ENCODE results near the gene ZBTB37. TPM values are rescaled to one million over a fixed set of nuclear protein-coding genes. Genes with fewer than 3 reads are reported as not detected.
"Not testable (repeated sequence)": the region's sequence is repeated elsewhere in the genome, so short reads cannot be mapped to it uniquely, and the experiment has no call there.

ZBTB37 gene
- total RNA-seq, 2 donors from 2014 or later, result 7.1 to 8.4 TPM

- ATAC-seq, result no peak
- no peak for DNase-seq
- intact Hi-C loops (cut with DNase I, micrococcal nuclease), result no loop called here
Observed at GRCh38 chr1:173863224-173864161, 4.7 kb upstream of the ZBTB37 start.

DNA sequence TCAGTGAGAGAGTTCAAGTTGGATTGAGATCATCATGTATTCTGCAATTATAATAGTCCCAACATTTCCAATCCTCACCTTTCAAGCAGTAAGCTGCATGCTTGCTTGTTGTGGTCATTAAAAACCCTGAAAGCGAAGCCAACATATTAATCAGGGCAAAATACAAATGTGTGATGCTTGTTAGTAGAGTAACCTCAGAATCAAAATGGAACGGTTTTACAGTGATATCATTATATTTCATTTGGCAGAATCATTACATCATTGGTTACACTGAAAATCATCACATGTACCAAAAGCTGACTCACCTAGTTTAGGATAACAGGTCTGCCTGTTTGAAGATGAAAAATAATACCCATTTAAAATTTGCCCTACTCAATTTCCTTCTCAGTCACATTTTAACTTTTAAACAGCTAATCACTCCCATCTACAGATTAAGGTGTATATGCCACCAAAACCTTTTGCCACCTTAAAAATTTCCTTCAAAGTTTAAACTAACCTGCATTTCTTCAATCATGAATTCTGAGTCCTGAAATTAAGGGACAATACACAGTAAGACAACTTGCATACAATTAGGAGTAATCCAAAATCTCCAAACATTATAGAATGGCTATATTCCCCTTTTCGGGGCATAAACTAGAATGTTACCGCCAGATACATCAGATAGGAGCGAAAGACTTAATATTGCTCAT is 3.9 kb upstream of the ZBTB37 start:
- intact Hi-C loops (cut with DNase I, micrococcal nuclease), result no loop called here
- DNase-seq (no peak), ATAC-seq (no peak)

DNA sequence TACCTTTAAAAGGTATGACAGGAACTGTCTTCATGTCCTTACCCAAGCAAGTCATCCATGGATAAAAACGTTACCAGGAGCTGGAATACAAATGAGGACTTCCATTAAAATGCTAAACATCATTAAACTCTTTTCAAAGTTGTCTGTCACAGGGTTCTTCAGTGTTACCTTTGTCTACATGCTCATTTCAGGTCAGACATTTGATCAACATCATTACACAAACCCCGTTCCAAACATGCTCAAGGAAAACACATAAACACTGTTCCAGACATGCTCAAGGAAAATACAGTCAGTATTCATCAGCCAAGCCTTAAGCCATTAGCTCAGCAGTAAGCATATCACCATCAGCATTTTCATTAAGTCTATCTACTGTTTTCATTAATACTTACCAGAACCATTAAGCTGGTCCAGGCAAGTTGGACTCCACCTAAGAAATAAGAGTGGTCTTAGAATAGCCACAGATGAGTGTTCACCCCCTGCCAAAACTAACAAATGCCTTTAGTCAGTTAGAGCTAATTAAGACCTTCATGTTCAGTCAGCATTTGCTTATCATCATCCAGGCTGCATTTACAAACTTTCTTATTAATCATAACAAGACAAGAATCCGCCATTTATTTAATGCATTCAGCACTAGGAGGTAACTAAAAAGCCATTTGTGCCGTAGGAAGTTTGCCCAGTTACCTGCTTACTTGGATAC is 2.6 kb upstream of the ZBTB37 start:
- no peak for ATAC-seq
- no peak for DNase-seq
- intact Hi-C loops (cut with DNase I, micrococcal nuclease), result no loop called here

DNA sequence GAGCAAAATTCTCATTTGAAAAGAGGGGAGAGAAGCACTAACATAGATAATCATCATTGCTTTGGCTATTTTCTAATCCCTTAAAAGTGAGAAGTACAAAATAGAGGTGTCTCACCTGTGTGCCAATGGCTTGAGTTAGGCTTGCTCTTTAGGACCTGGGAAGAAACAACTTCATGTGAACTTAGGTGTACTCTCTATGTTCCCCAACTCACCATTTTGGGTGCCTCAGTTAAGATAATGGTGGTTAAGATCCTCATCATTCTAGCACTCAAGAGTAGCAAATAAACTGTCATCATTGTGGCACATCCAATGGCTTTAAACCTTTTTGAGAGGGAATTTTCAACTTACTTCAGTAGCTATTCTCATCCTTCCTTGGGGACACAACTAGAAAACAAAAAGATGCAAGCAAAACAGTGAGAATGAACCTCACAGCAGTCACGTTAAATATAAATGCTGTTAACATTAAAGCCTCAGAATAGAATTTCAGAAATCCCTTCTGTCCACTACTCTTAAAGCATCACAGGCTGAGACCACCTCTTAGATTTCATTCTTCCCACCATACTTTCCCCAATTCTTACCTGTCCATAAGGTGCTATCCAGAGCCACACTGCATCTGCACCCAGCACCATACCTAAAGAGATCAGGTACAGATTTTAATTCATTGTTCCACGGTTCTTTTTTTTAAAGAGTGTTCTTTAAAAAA is 1.6 kb upstream of the ZBTB37 start:
- intact Hi-C loops (cut with DNase I, micrococcal nuclease), result no loop called here
- ATAC-seq (no peak), DNase-seq (no peak)

DNA sequence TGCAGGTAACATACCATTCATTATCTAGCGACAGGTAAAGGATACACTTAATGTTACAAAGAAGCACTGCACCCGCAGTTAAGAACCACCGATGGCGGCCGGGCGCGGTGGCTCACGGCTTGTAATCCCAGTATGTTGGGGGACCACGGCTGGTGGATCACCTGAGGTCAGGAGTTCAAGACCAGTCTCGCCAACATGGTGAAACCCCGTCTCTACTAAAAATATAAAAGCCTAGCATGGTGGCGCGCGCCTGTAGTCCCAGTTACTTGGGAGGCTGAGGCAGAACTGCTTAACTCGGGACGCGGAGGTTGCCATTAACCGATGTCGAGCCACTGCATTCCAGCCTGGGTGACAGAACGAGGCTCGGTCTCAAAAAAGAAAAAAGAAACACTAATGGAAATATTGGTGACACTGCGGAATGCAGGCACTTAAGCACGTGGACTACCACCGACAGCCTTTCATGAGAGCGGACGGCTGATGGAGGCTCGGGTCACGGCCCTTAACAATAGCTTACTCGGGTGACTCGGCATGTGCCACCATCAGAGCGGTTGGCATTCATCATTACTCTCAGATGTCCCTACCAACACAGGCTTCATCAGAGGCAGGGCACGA is 933 bp upstream of the ZBTB37 start:
- intact Hi-C loops (cut with DNase I, micrococcal nuclease), result no loop called here
- peak; percentile 1 for ATAC-seq
- peak in 1 of 2 donors; percentile 48 for DNase-seq

DNA sequence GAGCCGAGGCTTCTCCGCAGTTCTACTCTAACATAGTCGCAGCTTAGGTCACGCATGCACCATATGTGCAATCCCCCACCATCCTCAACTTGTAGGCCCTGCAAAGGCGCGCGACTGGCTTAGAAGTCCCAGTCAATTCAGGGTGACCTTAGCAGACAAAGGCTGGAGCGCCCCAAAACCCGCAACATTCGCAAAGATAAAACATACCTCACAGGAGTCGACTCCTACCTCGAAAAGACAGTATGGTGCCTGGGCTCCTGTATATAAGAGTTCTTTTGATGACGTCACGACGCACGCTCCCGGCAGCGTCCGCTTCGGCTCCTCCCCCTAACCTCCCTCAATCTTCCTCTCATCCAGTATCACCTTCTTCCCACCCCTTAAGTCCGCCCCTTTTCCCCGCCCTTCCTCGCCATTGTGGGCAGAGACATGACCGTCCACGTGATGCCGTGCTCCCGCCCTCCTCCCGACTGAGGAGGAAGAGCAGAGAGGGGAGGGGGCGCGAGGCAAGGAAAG is 371 bp upstream of the ZBTB37 start, which contains the start of gene GAS5:
GAS5 (minus strand) TSS at position 237 of the 513 bp plus-strand sequence.
- ATAC-seq, result peak; percentile 83
- peak; percentile 99 to 100 for DNase-seq
- intact Hi-C loops (cut with DNase I, micrococcal nuclease), result no loop called here

GRCh38 chr1:173869021-173869359 is 810 bp downstream of the ZBTB37 start:
- intact Hi-C loops (cut with DNase I, micrococcal nuclease), result no loop called here
- DNase-seq, result no peak
- ATAC-seq, result peak; percentile 16

GRCh38 chr1:173870252-173871075 is 2.3 kb downstream of the ZBTB37 start:
- ATAC-seq (no peak), DNase-seq (peak; percentile 49 to 52)
- intact Hi-C loops (cut with DNase I, micrococcal nuclease), result no loop called here

- intact Hi-C loops (cut with DNase I, micrococcal nuclease), result no loop called here
- DNase-seq, result no peak
- ATAC-seq, result no peak
Observed at GRCh38 chr1:173871091-173871490, 2.9 kb downstream of the ZBTB37 start.

- no peak for DNase-seq
- no peak for ATAC-seq
- intact Hi-C loops (cut with DNase I, micrococcal nuclease), result no loop called here
Observed at GRCh38 chr1:173871500-173871899, 3.3 kb downstream of the ZBTB37 start.

DNA sequence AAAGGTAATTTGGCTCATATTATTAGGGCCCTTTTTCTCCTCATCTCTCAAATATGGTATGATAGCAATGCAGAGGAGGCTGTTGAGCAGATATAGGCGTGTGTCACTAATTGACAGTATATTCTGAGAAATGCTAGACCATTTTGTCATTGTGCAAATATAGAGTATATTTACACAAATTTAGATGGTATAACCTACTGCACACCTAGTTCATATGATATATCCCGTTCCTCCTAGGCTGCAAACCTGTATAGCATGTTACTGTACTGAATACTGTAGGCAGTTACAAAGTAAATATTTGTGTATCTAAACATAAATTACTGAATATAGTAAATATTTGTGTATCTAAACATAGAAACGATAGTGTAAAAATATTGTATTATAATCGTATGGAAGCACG is 8.6 kb downstream of the ZBTB37 start:
- intact Hi-C loops (cut with DNase I, micrococcal nuclease), result no loop called here
- DNase-seq (no peak), ATAC-seq (no peak)

GRCh38 chr1:173878251-173878650 is 10.1 kb downstream of the ZBTB37 start:
- ATAC-seq, result no peak
- no peak for DNase-seq

DNA sequence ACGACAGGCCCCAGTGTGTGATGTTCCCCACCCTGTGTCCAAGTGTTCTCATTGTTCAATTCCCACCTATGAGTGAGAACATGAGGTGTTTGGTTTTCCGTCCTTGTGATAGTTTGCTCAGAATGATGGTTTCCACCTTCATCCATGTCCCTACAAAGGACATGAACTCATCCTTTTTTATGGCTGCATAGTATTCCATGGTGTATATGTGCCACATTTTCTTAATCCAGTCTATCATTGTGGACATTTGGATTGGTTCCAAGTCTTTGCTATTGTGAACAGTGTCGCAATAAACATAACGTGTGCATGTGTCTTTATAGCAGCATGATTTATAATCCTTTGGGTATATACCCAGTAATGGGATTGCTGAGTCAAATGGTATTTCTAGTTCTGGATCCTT is 12.9 kb downstream of the ZBTB37 start:
- intact Hi-C loops (cut with DNase I, micrococcal nuclease), result not testable (repeated sequence)

More at GRCh38 chr1:173878251-173878650, 10.1 kb downstream of the ZBTB37 start:
- intact Hi-C loops (cut with DNase I, micrococcal nuclease), result no loop called here

GRCh38 chr1:173884701-173885100 is 16.5 kb downstream of the ZBTB37 start:
- ATAC-seq (no peak), DNase-seq (no peak)
- intact Hi-C loops (cut with DNase I, micrococcal nuclease), result no loop called here

More for the DNA sequence above, 12.9 kb downstream of the ZBTB37 start:
- not testable (repeated sequence) for ATAC-seq, DNase-seq

GRCh38 chr1:173886746-173887611 is 18.8 kb downstream of the ZBTB37 start:
- no peak for DNase-seq
- ATAC-seq, result no peak
- intact Hi-C loops (cut with DNase I, micrococcal nuclease), result no loop called here

DNA sequence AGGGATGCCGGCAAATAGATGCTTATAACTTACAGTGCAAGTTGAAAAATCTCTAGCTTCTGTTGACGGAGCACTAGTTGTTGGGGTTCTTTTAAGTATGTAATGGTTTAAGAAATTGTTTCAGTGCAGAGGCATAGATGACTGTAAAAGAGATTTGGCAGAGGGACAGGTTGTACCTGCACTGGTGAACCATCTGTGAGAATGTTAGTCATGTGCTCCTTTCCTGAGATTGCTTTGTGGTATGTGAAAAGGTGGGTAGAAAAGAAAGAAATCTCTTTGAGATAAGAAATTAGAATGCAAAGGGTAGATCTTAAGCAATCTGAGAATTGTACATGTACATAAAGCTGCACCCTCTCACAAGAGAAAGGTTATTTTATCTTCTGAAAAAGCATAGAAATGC is 19.4 kb downstream of the ZBTB37 start:
- DNase-seq (no peak), ATAC-seq (no peak)
- intact Hi-C loops (cut with DNase I, micrococcal nuclease), result no loop called here

DNA sequence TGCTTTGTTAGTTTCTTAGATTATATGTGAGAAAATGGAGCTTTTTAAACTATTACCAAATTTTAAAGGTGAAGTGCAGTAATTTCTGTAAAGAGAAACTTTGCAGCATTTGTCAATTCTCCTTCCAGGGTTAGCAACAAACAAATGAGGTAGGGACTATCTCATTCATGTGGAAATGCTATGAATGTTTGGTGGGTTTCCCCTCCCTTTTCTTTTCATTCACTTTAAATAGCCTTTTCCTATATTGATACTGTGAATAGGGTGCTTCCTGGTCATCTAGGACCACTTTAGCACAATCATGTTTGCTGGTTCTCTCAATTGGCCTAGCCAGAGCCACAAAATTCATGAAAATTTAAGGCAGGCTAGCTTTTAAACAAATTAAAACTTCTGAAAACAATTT is 20.6 kb downstream of the ZBTB37 start:
- ATAC-seq, result no peak
- DNase-seq, result no peak
- intact Hi-C loops (cut with DNase I, micrococcal nuclease), result no loop called here
